ENCODE data around the gene PRDM15. TPM values are rescaled to one million over a fixed set of nuclear protein-coding genes. Genes with fewer than 3 reads are reported as not detected.

The PRDM15 gene
- total RNA-seq, 1 experiment from 2014 or later: 9.9 TPM

- H3K4ac ChIP-seq (ENCODE audit: low read depth, low read length): no peak overlapping the region
- no peaks in the 10 kb centered on the region for H3K79me2 ChIP-seq (ENCODE audit: insufficient read depth, low read length)
- peaks cover 40 to 41% of the 10 kb centered on the region in 2 experiments for H3K4me1 Mint-ChIP-seq
- H3K14ac ChIP-seq (ENCODE audit: insufficient read depth, low read length): no peak overlapping the region
- DNase-seq: peak; percentile 72
- peak overlapping the region in 1 of 2 experiments; percentile 5; a peak in 1 of 5 replicates for H3K4me3 Mint-ChIP-seq
- H3K56ac ChIP-seq (ENCODE audit: insufficient read length, low read depth, low read length): no peak overlapping the region
- H3T11ph ChIP-seq (ENCODE audit: low read length): no peak overlapping the region
- no peak overlapping the region for H4K91ac ChIP-seq (ENCODE audit: insufficient read length, low read depth, low read length)
- no peaks in the 10 kb centered on the region for H3K9me3 Mint-ChIP-seq
- no peak overlapping the region for H3K9ac ChIP-seq (ENCODE audit: extremely low read depth, insufficient read length, low read length)
- H2BK12ac ChIP-seq (ENCODE audit: insufficient read length, low read depth, low read length): no peak overlapping the region
- no peaks in the 10 kb centered on the region for H3K23me2 ChIP-seq (ENCODE audit: insufficient read length, low read depth, low read length, poor library complexity, severe bottlenecking)
- H4K8ac ChIP-seq (replicated peaks; ENCODE audit: insufficient read length, low read depth, low read length): no peak overlapping the region
- no peak overlapping the region for H3K23ac ChIP-seq (ENCODE audit: insufficient read length, low read depth, low read length)
- H3K79me1 ChIP-seq (ENCODE audit: insufficient read depth, low read depth, low read length, poor library complexity, severe bottlenecking): no peaks in the 10 kb centered on the region
- H3K36me3 Mint-ChIP-seq (ENCODE audit: insufficient read depth in 1 of 3, low read depth in 3 of 3): peaks cover 0 to 8% (median 6%) of the 10 kb centered on the region in 3 experiments; a peak in 5 of 7 replicates
- no peaks in the 10 kb centered on the region for H3K9me3 ChIP-seq (ENCODE audit: control insufficient read depth, low read depth, low read length)
- H4K20me1 ChIP-seq (ENCODE audit: control insufficient read depth, insufficient read depth, insufficient read length): no peaks in the 10 kb centered on the region
- H4K5ac ChIP-seq (ENCODE audit: insufficient read length, low read depth, low read length): no peak overlapping the region
- H2BK120ac ChIP-seq (ENCODE audit: low read depth, low read length, poor library complexity, severe bottlenecking): no peak overlapping the region
- no peak overlapping the region for H3K27ac Mint-ChIP-seq
- H3K27me3 ChIP-seq (ENCODE audit: insufficient read depth, low read length): no peaks in the 10 kb centered on the region
- no peak overlapping the region for H3K27ac ChIP-seq (ENCODE audit: insufficient read length, low read depth, low read length)
- H2AFZ ChIP-seq (ENCODE audit: low read length): no peak overlapping the region
- H3K18ac ChIP-seq (ENCODE audit: insufficient read length, low read depth, low read length): no peak overlapping the region
- H2BK15ac ChIP-seq (ENCODE audit: low read depth, low read length): no peak overlapping the region
- H3K4me2 ChIP-seq (ENCODE audit: insufficient read depth, insufficient read length, low read length): no peak overlapping the region
- WGBS (ENCODE audit: extremely low coverage, insufficient read length, low lambda C conversion rate): no CpG with 5 or more reads among the region's 22 CpGs
- H2BK20ac ChIP-seq (ENCODE audit: low read depth, low read length, poor library complexity, severe bottlenecking): no peak overlapping the region
- TF ChIP-seq CTCF (conservative IDR thresholded peaks at IDR 0.05): 0 out of 3 replicates have a peak, but pooled peaks have one; percentile 14
- H2AK5ac ChIP-seq (ENCODE audit: insufficient read length, low read length): no peak overlapping the region
- H2BK5ac ChIP-seq (ENCODE audit: insufficient read length, low read length): no peak overlapping the region
- H3K27me3 Mint-ChIP-seq (ENCODE audit: low read depth): no peaks in the 10 kb centered on the region
- H3K4me1 ChIP-seq (ENCODE audit: insufficient read depth, low read length): peaks cover 6% of the 10 kb centered on the region
Observed at GRCh38 chr21:41895643-41896493, 16.7 kb upstream of the PRDM15 start.

Measured in H9 (cell line).